Mesenchymal stem cell (in vitro differentiated cells and primary cell): ENCODE measurements around the gene SIK1.
"Not testable (repeated sequence)": the region's sequence is repeated elsewhere in the genome, so short reads cannot be mapped to it uniquely, and the experiment has no call there.

Source experiments
- DNase-seq: peaks from one replicate; pipeline ENCODE4 v3.0.0-alpha.2; 2013
- H2AFZ ChIP-seq: one replicate; pipeline ENCODE4 v1.6.1; 2013; ENCODE audit warnings: low read depth, mild to moderate bottlenecking, control low read depth, inconsistent platforms, low read length, moderate library complexity
- H2AK5ac ChIP-seq: 2 replicates; pipeline ENCODE4 v1.6.1; 2013; ENCODE audit warnings: low read length, moderate library complexity, mild to moderate bottlenecking, inconsistent platforms; ENCODE audit not compliant: severe bottlenecking
- H2BK120ac ChIP-seq: one replicate; pipeline ENCODE4 v1.6.1; 2013; ENCODE audit warnings: low read depth, mild to moderate bottlenecking, inconsistent platforms, low read length, moderate library complexity
- H2BK12ac ChIP-seq, 2 experiments: one replicate each; pipeline ENCODE4 v1.6.1; 2013; ENCODE audit warnings: inconsistent platforms in 2 of 2, low read length in 2 of 2, mild to moderate bottlenecking in 2 of 2, moderate library complexity in 2 of 2, control low read depth in 1 of 2
- H2BK15ac ChIP-seq: one replicate; pipeline ENCODE4 v1.6.1; 2013; ENCODE audit warnings: mild to moderate bottlenecking, low read depth, inconsistent platforms; ENCODE audit not compliant: poor library complexity, severe bottlenecking
- H2BK5ac ChIP-seq: 2 replicates; pipeline ENCODE4 v1.6.1; 2013; ENCODE audit warnings: low read depth, mild to moderate bottlenecking, low read length, control low read depth, inconsistent platforms; ENCODE audit not compliant: poor library complexity, severe bottlenecking
- H3K14ac ChIP-seq, 2 experiments: one replicate each; pipeline ENCODE4 v1.6.1; 2013; ENCODE audit warnings: inconsistent platforms in 2 of 2, low read length in 2 of 2, control low read depth in 1 of 2, mild to moderate bottlenecking in 1 of 2, moderate library complexity in 1 of 2
- H3K18ac ChIP-seq, 2 experiments: one replicate each; pipeline ENCODE4 v1.6.1; 2013; ENCODE audit warnings: inconsistent platforms in 2 of 2, low read length in 2 of 2, control low read depth in 1 of 2, low read depth in 1 of 2, mild to moderate bottlenecking in 1 of 2
- H3K23ac ChIP-seq, 2 experiments: one replicate each; pipeline ENCODE4 v1.6.1; 2013; ENCODE audit warnings: inconsistent platforms in 2 of 2, low read length in 2 of 2, mild to moderate bottlenecking in 2 of 2, moderate library complexity in 2 of 2, control low read depth in 1 of 2
- H3K27ac ChIP-seq: 2 replicates; pipeline ENCODE4 v1.5.1; 2013; ENCODE audit warnings: mild to moderate bottlenecking, moderate library complexity, low read length, control low read depth, inconsistent platforms; ENCODE audit not compliant: poor library complexity, severe bottlenecking
- H3K27me3 ChIP-seq, 2 experiments: 2 replicates each; pipeline versions ENCODE4 v1.6.1 to v1.7.0; 2013; ENCODE audit warnings: low read length in 2 of 2, mild to moderate bottlenecking in 2 of 2, moderate library complexity in 2 of 2, control low read depth in 1 of 2, inconsistent platforms in 1 of 2; ENCODE audit not compliant: control insufficient read depth in 1 of 2, insufficient read depth in 1 of 2
- H3K36me3 ChIP-seq, 2 experiments: 2 replicates each; pipeline versions ENCODE4 v1.6.1 to v1.7.0; 2013; ENCODE audit warnings: low read length in 2 of 2, control low read depth in 1 of 2, inconsistent platforms in 1 of 2, low read depth in 1 of 2, mild to moderate bottlenecking in 1 of 2; ENCODE audit not compliant: insufficient read depth in 2 of 2, control insufficient read depth in 1 of 2
- H3K4ac ChIP-seq, 2 experiments: one replicate each; pipeline ENCODE4 v1.6.1; 2013; ENCODE audit warnings: inconsistent platforms in 2 of 2, low read length in 2 of 2, mild to moderate bottlenecking in 2 of 2, moderate library complexity in 2 of 2, control low read depth in 1 of 2, low read depth in 1 of 2
- H3K4me1 ChIP-seq: 2 replicates; pipeline ENCODE4 v1.6.1; 2013; ENCODE audit warnings: low read depth, low read length, control low read depth; ENCODE audit not compliant: control insufficient read depth, insufficient read depth
- H3K4me2 ChIP-seq: 2 replicates; pipeline ENCODE4 v1.6.1; 2013; ENCODE audit warnings: low read length, mild to moderate bottlenecking, inconsistent platforms; ENCODE audit not compliant: poor library complexity, severe bottlenecking
- H3K4me3 ChIP-seq, 2 experiments: 2 replicates each; pipeline versions ENCODE4 v1.5.1 to v1.7.0; 2013; ENCODE audit warnings: low read length in 2 of 2, mild to moderate bottlenecking in 2 of 2, control low read depth in 1 of 2, low read depth in 1 of 2; ENCODE audit not compliant: insufficient read depth in 1 of 2
- H3K79me1 ChIP-seq: replicated peaks from 2 replicates; pipeline ENCODE4 v1.6.1; 2013; ENCODE audit warnings: mild to moderate bottlenecking, control low read depth, low read length, inconsistent platforms; ENCODE audit not compliant: poor library complexity, severe bottlenecking
- H3K9ac ChIP-seq: 2 replicates; pipeline ENCODE4 v1.7.0; 2013; ENCODE audit warnings: mild to moderate bottlenecking, low read length, moderate library complexity
- H3K9me3 ChIP-seq: 2 replicates; pipeline ENCODE4 v1.7.0; 2013; ENCODE audit warnings: mild to moderate bottlenecking, low read length; ENCODE audit not compliant: control insufficient read depth
- H4K8ac ChIP-seq: one replicate; pipeline ENCODE4 v1.6.1; 2013; ENCODE audit warnings: inconsistent platforms, mild to moderate bottlenecking, low read length, moderate library complexity
- H4K91ac ChIP-seq: one replicate; pipeline ENCODE4 v1.6.1; 2013; ENCODE audit warnings: mild to moderate bottlenecking, low read length, inconsistent platforms
- WGBS: methylation state at CpG from one replicate; pipeline ENCODE4 v1.1.7; 2013; ENCODE audit warnings: mixed read lengths; 5-methylcytosine and 5-hydroxymethylcytosine counted together

SIK1 gene

GRCh38 chr21:43465159-43465558 is 38.2 kb upstream of the SIK1 start:
- not testable (repeated sequence) for H2BK120ac ChIP-seq, DNase-seq, H2BK5ac ChIP-seq, H3K18ac ChIP-seq, H3K79me1 ChIP-seq, H2BK15ac ChIP-seq, H3K4me3 ChIP-seq, H3K4ac ChIP-seq, H2AK5ac ChIP-seq, H3K14ac ChIP-seq, H3K4me1 ChIP-seq, H4K91ac ChIP-seq, H3K36me3 ChIP-seq, H3K23ac ChIP-seq, H3K4me2 ChIP-seq, H3K27ac ChIP-seq, H3K27me3 ChIP-seq, H3K9me3 ChIP-seq, H4K8ac ChIP-seq, H3K9ac ChIP-seq, H2BK12ac ChIP-seq, H2AFZ ChIP-seq
- WGBS, result no CpG with 5 or more reads among the region's 5 CpGs

GRCh38 chr21:43463498-43464261 is 36.7 kb upstream of the SIK1 start:
- not testable (repeated sequence) for H3K27me3 ChIP-seq, H2BK5ac ChIP-seq, H2BK15ac ChIP-seq, H3K79me1 ChIP-seq, H3K4me2 ChIP-seq, DNase-seq, H3K36me3 ChIP-seq, H4K91ac ChIP-seq, H2AK5ac ChIP-seq, H3K9me3 ChIP-seq, H2BK12ac ChIP-seq, H3K23ac ChIP-seq, H3K4me3 ChIP-seq, H4K8ac ChIP-seq, H2AFZ ChIP-seq, H3K14ac ChIP-seq, H3K27ac ChIP-seq, H3K18ac ChIP-seq, H3K4ac ChIP-seq, H3K4me1 ChIP-seq, H2BK120ac ChIP-seq, H3K9ac ChIP-seq
- WGBS, result no CpG with 5 or more reads among the region's 20 CpGs

GRCh38 chr21:43462932-43463331 is 36.0 kb upstream of the SIK1 start:
- H3K36me3 ChIP-seq, H4K91ac ChIP-seq, H3K18ac ChIP-seq, DNase-seq, H3K4me2 ChIP-seq, H2AFZ ChIP-seq, H3K4me3 ChIP-seq, H4K8ac ChIP-seq, H3K23ac ChIP-seq, H3K27me3 ChIP-seq, H2AK5ac ChIP-seq, H3K4me1 ChIP-seq, H3K14ac ChIP-seq, H3K27ac ChIP-seq, H3K79me1 ChIP-seq, H2BK120ac ChIP-seq, H2BK12ac ChIP-seq, H3K9ac ChIP-seq, H2BK15ac ChIP-seq, H3K9me3 ChIP-seq, H2BK5ac ChIP-seq, H3K4ac ChIP-seq: not testable (repeated sequence)
- no CpG with 5 or more reads among the region's 17 CpGs for WGBS

- not testable (repeated sequence) for H4K91ac ChIP-seq, H3K9ac ChIP-seq, H3K4me3 ChIP-seq, H3K18ac ChIP-seq, H2BK5ac ChIP-seq, H3K14ac ChIP-seq, H2AFZ ChIP-seq, H3K27me3 ChIP-seq, H2BK12ac ChIP-seq, H3K4me2 ChIP-seq, H3K23ac ChIP-seq, H3K79me1 ChIP-seq, H2BK120ac ChIP-seq, H3K4me1 ChIP-seq, H4K8ac ChIP-seq, DNase-seq, H3K4ac ChIP-seq, H3K36me3 ChIP-seq, H3K27ac ChIP-seq, H3K9me3 ChIP-seq, H2BK15ac ChIP-seq, H2AK5ac ChIP-seq
- no CpG with 5 or more reads among the region's 13 CpGs for WGBS
Observed at GRCh38 chr21:43460475-43460874, 33.5 kb upstream of the SIK1 start.
